Spleen (tissue), 7 donors: ENCODE results near the gene TBX5.

Experiments used
- CTCF ChIP-seq, 11 experiments: fragments of 200-600 bp in 7 of 11; fragments of 450-650 bp in 4 of 11; sonication (generic) in 4 of 11; IDR thresholded peaks in 8 of 11; conservative IDR thresholded peaks in 3 of 11; 1 replicate in 7 of 11; 2 replicates in 4 of 11; pipeline versions ENCODE4 v1.4.0 to v1.8.0; 2016 to 2021; ENCODE audit warnings: antibody characterized with exemption in 11 of 11, inconsistent platforms in 4 of 11, mild to moderate bottlenecking in 1 of 11
- POLR2A ChIP-seq, 3 donors: fragments of 450-650 bp; IDR thresholded peaks; one replicate each; pipeline ENCODE4 v1.5.1; 2017; ENCODE audit warnings: antibody characterized with exemption in 3 of 3, mild to moderate bottlenecking in 1 of 3
- POLR2AphosphoS5 ChIP-seq, 3 donors: sonication (generic); formaldehyde crosslinking; IDR thresholded peaks; one replicate each; pipeline ENCODE4 v1.5.1; 2017; ENCODE audit warnings: antibody characterized with exemption in 3 of 3
- donor health status: DM: no; HTN: no; CAD: no; lungs with moderate emphysema.
- donor health status: DM: no; HTN: no; CAD: no.
- donor health status: DM: no; HTN: no; CAD: no.

GRCh38 chr12:114401328-114402083, 4.4 kb downstream of the TBX5 start:
- TF ChIP-seq CTCF (IDR thresholded peaks at IDR 0.05 in 8 of 11, conservative IDR thresholded peaks at IDR 0.05 in 3 of 11) (no peak), POLR2A (IDR thresholded peaks at IDR 0.05) (no peak), POLR2AphosphoS5 (IDR thresholded peaks at IDR 0.05) (no peak)
